SK-N-MC (cell line): ENCODE measurements around the gene FRMD4A.
"Not testable (repeated sequence)": the region's sequence is repeated elsewhere in the genome, so short reads cannot be mapped to it uniquely, and the experiment has no call there.

Experiments used
- DNase-seq: peaks from one replicate; pipeline ENCODE4 v3.0.0-alpha.2; 2011; ENCODE audit warnings: low read depth, low spot score
- H3K27ac ChIP-seq: fragments of 200-600 bp; sonication (generic); 2 replicates; pipeline ENCODE4 v1.5.1; 2016; ENCODE audit warnings: mixed run types
- H3K36me3 ChIP-seq: fragments of 200-600 bp; sonication (generic); 2 replicates; pipeline ENCODE4 v1.6.1; 2017; ENCODE audit warnings: antibody characterized with exemption, low read length, mixed read lengths; ENCODE audit not compliant: insufficient read depth
- H3K4me3 ChIP-seq: fragments of 200-600 bp; sonication (generic); 2 replicates; pipeline ENCODE4 v1.5.1; 2016
- H3K9ac ChIP-seq: fragments of 200-600 bp; sonication (generic); 2 replicates; pipeline ENCODE4 v1.8.0; 2017; ENCODE audit warnings: mixed run types, mixed read lengths; ENCODE audit not compliant: insufficient read length
- H3K9me3 ChIP-seq: fragments of 200-600 bp; sonication (generic); 2 replicates; pipeline ENCODE4 v1.6.1; 2017; ENCODE audit warnings: low read depth, mild to moderate bottlenecking, antibody characterized with exemption, low read length, moderate library complexity, mixed read lengths
- EZH2 ChIP-seq: fragments of 200-600 bp; sonication (generic); IDR thresholded peaks from one replicate; pipeline ENCODE4 v1.6.1; 2017; ENCODE audit warnings: antibody characterized with exemption
- FOXP2 ChIP-seq: optimal IDR thresholded peaks from 2 replicates; pipeline ENCODE3; 2011; ENCODE audit warnings: mild to moderate bottlenecking, moderate library complexity; ENCODE audit not compliant: insufficient read depth; ENCODE audit errors: extremely low read length, control extremely low read depth
- POLR2AphosphoS5 ChIP-seq: IDR thresholded peaks from 2 replicates; pipeline ENCODE4 v1.6.1; 2012; ENCODE audit warnings: mild to moderate bottlenecking, low read depth, low read length, borderline replicate concordance

FRMD4A gene

DNA sequence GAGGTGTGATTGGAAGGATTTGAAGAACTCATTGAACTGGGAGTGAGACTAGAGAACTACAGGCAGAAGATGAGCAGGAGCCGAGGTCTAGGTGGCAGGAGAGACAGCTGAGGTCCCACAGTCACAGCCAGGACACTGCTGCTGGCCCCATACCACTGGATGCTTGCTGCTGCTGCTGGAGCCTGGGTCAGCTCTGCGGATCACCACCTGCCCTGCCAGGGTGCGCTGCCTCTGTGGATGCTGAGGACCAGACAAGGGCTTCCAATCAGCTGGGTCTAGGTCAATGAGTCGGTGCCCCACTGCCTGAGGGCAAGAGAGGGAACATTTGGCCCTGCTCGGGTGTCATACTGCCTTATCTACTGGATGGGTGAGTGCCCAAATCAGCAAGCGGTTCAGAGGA, 94.4 kb downstream of the FRMD4A start:
- Histone ChIP-seq H3K9ac (no peak overlapping the region), H3K4me3 (no peak overlapping the region), H3K36me3 (no peaks in the 10 kb centered on the region), H3K9me3 (no peaks in the 10 kb centered on the region), H3K27ac (no peak overlapping the region)
- DNase-seq, result no peak
- TF ChIP-seq FOXP2 (no peak), POLR2AphosphoS5 (no peak), EZH2 (no peak)

DNA sequence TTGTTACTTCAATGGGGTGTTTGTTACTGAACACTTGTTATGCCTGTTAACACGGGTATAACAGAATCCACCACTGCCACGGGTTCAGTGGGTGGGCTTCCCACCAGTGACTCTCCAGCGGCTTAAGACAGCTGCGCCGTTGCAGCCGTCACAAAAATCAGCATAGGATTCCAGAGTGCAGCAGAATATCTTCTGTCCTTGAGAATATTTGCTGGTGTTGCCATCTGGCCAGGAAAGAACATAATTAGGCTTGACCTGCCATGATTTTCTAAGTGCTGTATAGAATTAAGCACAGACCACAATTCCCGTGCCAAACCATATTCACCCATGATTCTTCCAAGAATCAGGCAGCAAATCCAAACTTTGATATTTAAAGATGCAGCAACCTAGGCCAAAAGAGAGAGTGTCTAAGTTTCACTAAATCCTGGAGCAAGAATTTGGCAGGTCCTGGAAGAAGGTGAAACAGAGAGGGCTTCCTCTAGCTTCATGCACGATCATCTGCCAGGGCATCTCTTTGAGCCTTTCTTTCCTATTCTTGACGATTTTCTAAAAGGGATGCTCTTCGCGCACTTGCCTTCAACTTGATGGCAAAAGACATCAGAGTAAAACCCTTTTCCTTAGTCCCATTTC, 95.0 kb downstream of the FRMD4A start:
- Histone ChIP-seq H3K9ac (no peak overlapping the region), H3K36me3 (no peaks in the 10 kb centered on the region), H3K27ac (no peak overlapping the region), H3K4me3 (no peak overlapping the region), H3K9me3 (no peaks in the 10 kb centered on the region)
- TF ChIP-seq EZH2, result no peak
- TF ChIP-seq POLR2AphosphoS5, result no peak
- TF ChIP-seq FOXP2, result no peak
- no peak for DNase-seq

DNA sequence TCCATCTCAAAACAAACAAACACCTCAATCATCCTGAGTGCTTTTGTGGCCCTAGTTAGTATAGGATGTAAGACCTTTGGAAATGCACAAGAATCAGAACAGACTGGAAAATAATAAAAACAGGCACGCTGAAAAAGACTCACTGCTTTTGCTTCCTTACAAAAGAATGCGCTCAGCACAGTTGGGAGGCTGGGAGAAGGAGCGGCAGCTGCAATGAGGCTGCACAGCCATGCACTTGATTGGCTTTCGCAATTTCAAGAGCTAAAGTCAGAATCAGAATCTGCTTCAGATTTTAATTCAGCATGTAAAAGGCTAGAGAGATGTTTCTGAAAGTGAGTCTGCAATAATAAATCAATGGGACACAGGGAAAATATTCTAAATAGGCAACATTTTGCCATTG, 97.2 kb downstream of the FRMD4A start:
- Histone ChIP-seq H3K9me3 (no peaks in the 10 kb centered on the region), H3K27ac (no peak overlapping the region), H3K9ac (no peak overlapping the region), H3K4me3 (no peak overlapping the region), H3K36me3 (no peaks in the 10 kb centered on the region)
- DNase-seq, result no peak
- TF ChIP-seq POLR2AphosphoS5 (no peak), EZH2 (no peak), FOXP2 (no peak)

DNA sequence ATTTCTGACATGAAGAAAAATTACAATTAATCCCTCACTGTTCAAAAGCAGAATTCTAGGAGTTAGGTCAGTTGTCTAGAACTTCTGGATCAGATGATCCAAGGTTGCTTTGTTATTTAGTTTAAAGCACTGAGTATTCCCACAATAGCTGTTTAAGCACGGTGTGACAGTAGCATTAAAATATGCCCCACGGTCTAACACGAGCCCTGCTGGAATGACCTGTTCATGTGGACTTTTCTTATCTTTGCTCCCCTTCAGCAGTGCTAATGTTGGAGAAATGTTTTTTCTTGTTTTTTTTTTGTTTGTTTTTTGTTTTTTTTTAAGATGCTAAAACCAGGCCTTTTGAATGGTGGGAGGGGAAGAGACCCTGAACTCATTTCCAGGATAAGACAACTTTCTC, 101.9 kb downstream of the FRMD4A start:
- not testable (repeated sequence) for H3K9me3 ChIP-seq, H3K9ac ChIP-seq, H3K36me3 ChIP-seq, H3K27ac ChIP-seq, H3K4me3 ChIP-seq, DNase-seq

DNA sequence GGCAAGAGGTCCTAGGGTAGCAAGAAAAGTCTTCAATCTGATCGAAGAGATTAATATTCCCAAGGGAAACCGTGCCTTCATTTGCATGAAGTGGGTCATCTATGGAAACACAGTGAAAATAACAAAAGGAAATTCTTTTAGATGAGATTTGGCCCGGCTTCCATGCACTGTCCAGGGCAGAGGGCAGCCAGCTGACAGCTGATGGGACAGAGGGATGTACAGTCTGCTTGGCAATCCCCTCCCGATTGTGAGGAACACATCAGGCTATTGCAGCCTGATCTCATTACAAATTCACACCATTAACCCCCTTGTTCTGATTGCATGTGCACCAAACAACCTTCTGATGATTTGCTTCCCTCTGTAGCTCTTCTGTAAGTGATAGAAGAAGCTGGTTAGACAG, 105.3 kb downstream of the FRMD4A start:
- no peak for TF ChIP-seq FOXP2
- TF ChIP-seq EZH2, result no peak
- no peak for TF ChIP-seq POLR2AphosphoS5
- H3K27ac ChIP-seq, result no peak overlapping the region
- H3K9ac ChIP-seq, result no peak overlapping the region
- no peaks in the 10 kb centered on the region for H3K36me3 ChIP-seq
- no peak overlapping the region for H3K4me3 ChIP-seq
- DNase-seq, result no peak
- no peaks in the 10 kb centered on the region for H3K9me3 ChIP-seq

DNA sequence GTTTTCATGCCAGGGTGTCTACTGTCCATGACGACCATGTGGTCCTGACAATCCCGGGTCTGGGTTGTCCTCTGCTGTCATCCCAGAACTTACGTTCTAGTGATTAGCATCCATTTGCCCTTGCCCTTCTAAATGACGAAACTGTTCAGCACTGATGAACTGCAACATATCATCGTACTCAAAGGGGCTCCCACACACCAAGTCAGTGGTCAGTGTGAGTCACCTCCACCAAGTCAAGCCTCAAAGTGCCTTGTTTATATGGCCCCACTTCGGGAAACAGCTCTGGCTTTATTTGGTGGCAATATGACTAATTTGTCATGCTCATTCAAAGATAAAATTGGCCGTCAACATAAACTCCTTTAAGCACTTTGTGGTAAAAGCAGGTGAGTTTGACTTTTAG, 110.7 kb downstream of the FRMD4A start:
- no peak for DNase-seq
- H3K4me3 ChIP-seq, result no peak overlapping the region
- no peak for TF ChIP-seq FOXP2
- no peak for TF ChIP-seq POLR2AphosphoS5
- no peak for TF ChIP-seq EZH2
- no peak overlapping the region for H3K27ac ChIP-seq
- no peak overlapping the region for H3K9ac ChIP-seq
- no peaks in the 10 kb centered on the region for H3K36me3 ChIP-seq
- H3K9me3 ChIP-seq, result no peaks in the 10 kb centered on the region

DNA sequence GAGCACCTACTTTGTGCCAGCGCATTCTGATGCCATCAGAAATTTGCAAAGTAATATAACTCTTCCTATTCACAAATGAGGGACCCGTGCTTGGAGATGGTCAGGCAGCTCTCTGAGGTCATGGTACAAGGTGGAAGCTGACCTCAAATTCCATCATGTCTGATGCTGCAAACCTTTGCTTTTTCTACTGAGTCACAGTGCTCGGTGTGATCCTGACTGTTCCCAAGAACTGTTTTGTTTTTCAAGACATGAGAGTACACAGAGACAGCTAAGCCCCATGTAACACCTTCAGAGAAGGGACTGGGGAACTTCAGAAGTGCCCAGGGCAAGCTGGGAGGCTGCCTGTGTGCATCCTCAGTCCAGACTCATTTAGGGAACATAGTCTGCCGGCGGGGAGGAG, 111.3 kb downstream of the FRMD4A start:
- H3K27ac ChIP-seq, result no peak overlapping the region
- H3K36me3 ChIP-seq, result no peaks in the 10 kb centered on the region
- no peak overlapping the region for H3K9ac ChIP-seq
- no peak overlapping the region for H3K4me3 ChIP-seq
- no peaks in the 10 kb centered on the region for H3K9me3 ChIP-seq
- no peak for DNase-seq
- TF ChIP-seq POLR2AphosphoS5, result no peak
- no peak for TF ChIP-seq EZH2
- no peak for TF ChIP-seq FOXP2

DNA sequence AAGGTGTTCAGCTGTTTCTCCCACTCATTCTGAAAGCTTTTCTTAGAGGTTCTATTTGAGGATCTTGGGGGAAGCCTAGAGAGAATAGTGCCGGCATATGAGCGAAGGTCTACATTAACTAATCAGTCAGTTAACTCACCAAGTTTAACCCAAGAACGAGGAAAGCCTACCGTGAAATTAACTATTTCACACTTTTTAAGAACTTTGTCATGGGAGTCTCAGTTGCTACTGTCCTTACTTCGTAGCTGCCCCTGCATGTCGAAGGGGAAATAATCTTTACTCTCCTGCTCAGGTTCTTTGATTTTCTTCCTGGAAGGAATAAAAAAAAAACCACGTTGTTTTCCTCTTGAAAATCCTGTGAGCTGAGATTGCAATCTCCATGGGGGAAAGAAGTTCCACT, 115.1 kb downstream of the FRMD4A start:
- TF ChIP-seq EZH2, result no peak
- no peak for TF ChIP-seq POLR2AphosphoS5
- TF ChIP-seq FOXP2, result no peak
- Histone ChIP-seq H3K27ac (no peak overlapping the region), H3K4me3 (no peak overlapping the region), H3K9me3 (no peaks in the 10 kb centered on the region), H3K9ac (no peak overlapping the region), H3K36me3 (no peaks in the 10 kb centered on the region)
- no peak for DNase-seq

DNA sequence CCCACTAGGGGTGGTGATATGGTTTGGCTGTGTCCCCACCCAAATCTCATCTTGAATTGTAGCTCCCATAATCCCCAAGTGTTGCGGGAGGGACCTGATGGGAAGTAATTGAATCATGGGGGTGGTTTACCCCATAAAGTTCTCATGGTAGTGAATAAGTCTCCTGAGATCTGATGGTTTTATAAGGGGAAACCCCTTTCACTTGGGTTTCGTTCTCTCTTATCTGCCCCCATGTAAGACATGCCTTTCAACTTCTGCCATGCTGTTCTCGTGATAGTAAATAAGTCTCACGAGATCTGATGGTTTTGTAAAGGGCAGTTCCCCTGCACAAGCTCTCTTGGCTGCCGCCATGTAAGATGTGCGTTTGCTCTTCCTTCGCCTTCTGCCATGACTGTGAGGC, 117.0 kb downstream of the FRMD4A start:
- not testable (repeated sequence) for DNase-seq, H3K4me3 ChIP-seq, H3K9ac ChIP-seq, H3K9me3 ChIP-seq, H3K36me3 ChIP-seq, H3K27ac ChIP-seq
